ENCODE data around the gene HSPA1B. TPM values are rescaled to one million over a fixed set of nuclear protein-coding genes. Genes with fewer than 3 reads are reported as not detected.
"Not testable (repeated sequence)": the region's sequence is repeated elsewhere in the genome, so short reads cannot be mapped to it uniquely, and the experiment has no call there.

Gene HSPA1B
- total RNA-seq, 1 donor from 2014 or later, result 613 TPM

DNA sequence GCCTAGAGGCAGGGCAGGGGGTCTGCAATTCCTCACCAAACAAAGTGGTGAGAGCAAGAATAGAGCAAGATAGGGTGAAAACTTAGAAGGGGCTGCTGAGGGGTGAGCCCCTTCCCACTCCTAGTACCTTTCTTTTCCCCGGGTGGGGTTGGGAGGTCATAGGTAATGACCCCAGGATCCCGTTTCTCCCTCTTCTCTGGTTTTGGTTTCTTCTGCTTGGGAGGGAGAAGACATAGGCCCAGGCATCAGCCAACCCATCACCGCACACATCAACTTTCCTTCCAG lies 35.5 kb upstream of the HSPA1B start:
- H3K36me3 ChIP-seq, result peaks cover 8 to 32% of the 10 kb centered on the region in 2 donors
- no peak for TF ChIP-seq CTCF (IDR thresholded peaks at IDR 0.05)
- H3K27me3 ChIP-seq, result no peaks in the 10 kb centered on the region
- H3K4me3 ChIP-seq, result no peak overlapping the region
- H3K9me3 ChIP-seq, result no peaks in the 10 kb centered on the region
- no peak overlapping the region for H3K27ac ChIP-seq
- no peak for DNase-seq (ENCODE audit: low spot score in 2 of 2)
- intact Hi-C loops (cut with DNase I), result no loop called here
- peaks cover 4 to 13% of the 10 kb centered on the region in 2 donors for H3K4me1 ChIP-seq

GRCh38 chr6:31792761-31793171 lies 34.8 kb upstream of the HSPA1B start:
- Histone ChIP-seq H3K27ac (no peak overlapping the region), H3K9me3 (no peaks in the 10 kb centered on the region), H3K4me1 (peaks cover 4 to 13% of the 10 kb centered on the region in 2 donors), H3K27me3 (no peaks in the 10 kb centered on the region), H3K36me3 (peaks cover 4 to 31% of the 10 kb centered on the region in 2 donors), H3K4me3 (no peak overlapping the region)
- no peak for DNase-seq (ENCODE audit: low spot score in 2 of 2)
- no peak for TF ChIP-seq CTCF (IDR thresholded peaks at IDR 0.05)
- intact Hi-C loops (cut with DNase I), result no loop called here

GRCh38 chr6:31793927-31794245 lies 33.7 kb upstream of the HSPA1B start:
- intact Hi-C loops (cut with DNase I), result loop anchor here (2.0 kb wide), 3 partner anchors 21 to 69 kb away; partner anchors contain the start of genes DDAH2, HSPA1A, HSPA1L and NEU1
- peak overlapping the region; percentile 88 to 92 for H3K27ac ChIP-seq
- peak overlapping the region in 1 of 2 donors; percentile 81 for H3K4me3 ChIP-seq
- peaks cover 4 to 29% of the 10 kb centered on the region in 2 donors for H3K36me3 ChIP-seq
- H3K9me3 ChIP-seq; DNase-seq (ENCODE audit: low spot score in 2 of 2); H3K27me3 ChIP-seq: not testable (repeated sequence)
- peaks cover 4 to 14% of the 10 kb centered on the region in 2 donors for H3K4me1 ChIP-seq

- Histone ChIP-seq H3K27ac (peak overlapping the region; percentile 88 to 92), H3K4me1 (peaks cover 4 to 18% of the 10 kb centered on the region in 2 donors), H3K4me3 (peak overlapping the region; percentile 81 to 83), H3K36me3 (peaks cover 2 to 27% of the 10 kb centered on the region in 2 donors), H3K9me3 (no peaks in the 10 kb centered on the region), H3K27me3 (no peaks in the 10 kb centered on the region)
- no peak for DNase-seq (ENCODE audit: low spot score in 2 of 2)
- intact Hi-C loops (cut with DNase I), result loop anchor here (2.0 kb wide), 3 partner anchors 20 to 68 kb away; partner anchors contain the start of genes DDAH2, HSPA1A, HSPA1L and NEU1
- TF ChIP-seq CTCF (IDR thresholded peaks at IDR 0.05), result no peak
These were observed 33.2 kb upstream of the HSPA1B start for GRCh38 chr6:31794294-31794865.

GRCh38 chr6:31794866-31795615 lies 32.5 kb upstream of the HSPA1B start:
- no peak for DNase-seq (ENCODE audit: low spot score in 2 of 2)

More at GRCh38 chr6:31794866-31795615, 32.5 kb upstream of the HSPA1B start:
- TF ChIP-seq CTCF (IDR thresholded peaks at IDR 0.05), result no peak
- Histone ChIP-seq H3K36me3 (peaks cover 0 to 22% of the 10 kb centered on the region in 2 donors), H3K4me3 (peak overlapping the region; percentile 81 to 83), H3K27me3 (no peaks in the 10 kb centered on the region), H3K4me1 (peaks cover 4 to 18% of the 10 kb centered on the region in 2 donors), H3K9me3 (no peaks in the 10 kb centered on the region), H3K27ac (peak overlapping the region; percentile 88 to 92)
- intact Hi-C loops (cut with DNase I), result loop anchor here (2.0 kb wide), 3 partner anchors 20 to 68 kb away; partner anchors contain the start of genes DDAH2, HSPA1A, HSPA1L and NEU1
